GM19467 (cell line): ENCODE measurements around the gene KDM1B.
"Not testable (repeated sequence)": the region's sequence is repeated elsewhere in the genome, so short reads cannot be mapped to it uniquely, and the experiment has no call there.

Source experiments
- ATAC-seq: cut with Tn5 transposase; IDR thresholded peaks from one replicate; pipeline ENCODE4 v1.9.1; 2021; ENCODE audit warnings: mild to moderate bottlenecking, moderate library complexity; ENCODE audit not compliant: unreplicated experiment

The KDM1B gene

DNA sequence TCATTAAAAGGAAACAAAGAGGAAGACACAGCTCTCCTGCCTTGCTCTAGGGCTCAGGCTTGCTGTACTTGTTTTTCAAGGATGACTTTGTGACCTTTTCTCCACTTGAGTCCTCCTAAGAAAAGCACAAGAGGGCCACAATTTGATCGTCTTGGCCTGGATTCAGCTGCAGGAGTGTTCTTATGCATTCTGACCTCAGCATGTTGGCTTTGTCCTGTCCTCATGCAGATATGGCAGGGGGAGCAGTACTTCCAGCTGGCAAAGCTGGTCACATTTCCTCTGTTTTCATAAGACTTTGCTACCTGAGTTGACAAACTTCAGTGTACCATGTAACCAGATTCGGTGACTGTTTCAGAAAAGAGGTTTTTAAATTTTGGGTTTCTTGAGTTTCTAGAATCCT, 30.8 kb downstream of the KDM1B start:
- ATAC-seq = no peak

DNA sequence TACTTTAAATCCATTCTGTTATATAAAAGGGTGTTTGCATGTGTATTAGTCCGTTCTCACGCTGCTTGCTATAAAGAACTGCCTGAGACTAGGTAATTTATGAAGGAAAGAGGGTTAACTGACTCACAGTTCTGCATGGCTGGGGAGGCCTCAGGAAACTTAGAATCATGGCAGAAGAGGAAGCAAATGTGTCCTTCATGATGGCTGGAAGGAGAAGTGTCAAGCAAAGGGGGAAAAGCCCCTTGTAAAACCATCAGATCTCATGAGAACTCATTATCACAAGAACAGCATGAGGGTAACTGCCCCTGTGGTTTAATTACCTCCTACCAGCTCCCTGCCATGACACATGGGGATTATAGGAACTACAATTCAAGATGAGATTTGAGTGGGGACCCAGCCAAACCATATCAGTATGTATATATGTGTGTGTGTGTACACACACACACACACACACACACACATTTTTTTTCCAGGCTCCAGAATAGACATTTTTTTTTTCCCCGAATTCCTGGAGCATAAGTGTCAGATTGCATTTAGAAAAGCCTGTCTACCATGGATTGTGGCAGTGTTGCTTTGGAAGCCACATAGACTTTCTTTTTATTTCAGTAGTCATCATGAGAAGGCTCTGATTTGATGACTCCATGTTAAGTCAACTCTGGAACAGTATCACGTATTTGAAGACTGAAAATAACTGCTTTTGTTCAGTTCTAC, 31.5 kb downstream of the KDM1B start:
- ATAC-seq = no peak

DNA sequence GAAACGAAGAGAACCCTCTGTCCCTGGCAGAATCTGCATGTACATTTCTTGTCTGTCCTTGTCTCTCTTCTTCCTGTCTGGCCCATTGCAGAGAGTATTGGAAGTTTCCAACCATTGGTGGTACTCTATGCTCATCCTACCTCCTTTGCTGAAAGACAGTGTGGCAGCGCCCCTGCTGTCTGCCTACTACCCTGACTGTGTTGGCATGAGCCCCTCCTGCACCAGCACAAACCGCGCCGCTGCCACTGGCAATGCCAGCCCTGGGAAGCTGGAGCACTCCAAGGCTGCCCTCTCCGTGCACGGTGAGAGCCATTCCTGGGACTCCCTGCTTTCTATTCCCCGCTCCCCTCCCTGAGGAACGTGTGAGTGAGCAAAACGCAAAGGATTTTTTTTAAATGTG, 32.5 kb downstream of the KDM1B start:
- ATAC-seq = no peak

DNA sequence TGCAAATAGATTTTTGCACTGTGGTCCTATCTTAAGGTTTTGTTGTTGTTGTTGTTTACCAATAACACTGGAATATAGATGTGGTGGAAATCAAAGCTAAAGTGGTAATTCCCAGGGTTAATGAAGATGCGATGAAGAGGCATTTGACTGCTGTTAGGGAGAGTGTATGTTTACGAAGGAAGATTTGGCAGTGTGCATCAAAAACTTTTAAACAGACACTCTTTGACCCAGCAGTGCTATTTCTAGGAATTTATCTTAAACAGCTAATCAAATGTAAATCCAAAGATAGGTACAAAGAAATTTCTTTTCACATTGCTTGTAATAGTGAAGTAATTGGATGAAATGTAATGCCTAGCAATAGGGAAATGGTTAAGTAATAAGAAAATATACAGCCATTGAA, 34.0 kb downstream of the KDM1B start:
- no peak for ATAC-seq

DNA sequence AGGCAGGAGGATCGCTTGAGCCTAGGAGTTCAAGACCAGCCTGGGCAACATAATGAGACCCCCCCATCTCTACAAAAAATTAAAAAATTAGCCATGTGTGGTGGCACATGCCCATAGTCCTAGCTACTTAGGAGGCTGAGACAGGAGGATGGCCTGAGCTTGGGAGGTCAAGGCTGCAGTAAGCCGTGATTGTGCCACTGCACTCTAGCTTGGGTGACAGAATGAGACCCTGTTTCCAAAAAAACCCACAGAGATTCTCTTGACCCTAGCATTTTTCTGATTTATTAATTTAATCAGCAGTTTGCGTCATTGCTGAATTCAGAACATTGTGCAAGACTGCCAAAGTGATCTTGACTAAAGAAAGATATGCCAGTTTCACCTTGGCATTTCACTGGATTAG, 36.8 kb downstream of the KDM1B start:
- ATAC-seq = no peak

DNA sequence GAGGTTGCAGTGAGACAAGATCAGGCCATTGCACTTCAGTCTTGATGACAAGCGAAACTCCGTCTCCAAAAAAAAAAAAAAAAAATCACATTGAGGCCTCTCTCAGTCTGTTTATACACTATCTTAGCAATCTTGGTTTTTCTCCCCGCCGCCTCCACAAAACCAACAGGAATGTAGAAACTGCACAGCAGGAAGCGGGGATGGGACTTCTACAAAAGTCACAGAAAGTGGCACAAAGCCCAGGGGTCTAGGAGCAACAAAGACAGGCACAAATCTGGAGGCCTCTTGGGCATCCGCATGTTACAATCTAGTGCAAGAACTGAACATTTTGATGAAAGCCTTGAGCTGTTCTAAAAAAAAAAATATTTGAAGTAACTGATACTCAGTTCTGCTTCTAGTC, 48.6 kb downstream of the KDM1B start:
- ATAC-seq = no peak

DNA sequence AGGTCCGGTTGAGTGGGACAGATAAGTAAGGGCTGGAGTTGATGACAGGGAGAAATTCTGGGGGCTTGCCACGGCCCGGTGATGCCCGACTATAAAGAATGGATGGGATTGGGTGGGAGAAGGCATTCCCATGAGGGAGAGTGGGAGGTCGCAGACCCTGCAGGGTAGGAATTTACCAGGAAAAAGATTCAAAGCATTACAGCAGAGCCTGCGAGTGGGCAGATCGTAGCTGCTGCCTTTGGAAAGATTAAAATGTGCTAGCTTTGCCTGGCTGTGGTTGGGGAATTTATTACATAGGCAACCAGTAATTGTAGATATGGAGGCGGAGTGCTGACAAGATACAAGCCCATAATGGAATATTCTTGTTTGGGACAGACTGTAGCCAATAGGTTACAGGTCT, 49.5 kb downstream of the KDM1B start:
- no peak for ATAC-seq

DNA sequence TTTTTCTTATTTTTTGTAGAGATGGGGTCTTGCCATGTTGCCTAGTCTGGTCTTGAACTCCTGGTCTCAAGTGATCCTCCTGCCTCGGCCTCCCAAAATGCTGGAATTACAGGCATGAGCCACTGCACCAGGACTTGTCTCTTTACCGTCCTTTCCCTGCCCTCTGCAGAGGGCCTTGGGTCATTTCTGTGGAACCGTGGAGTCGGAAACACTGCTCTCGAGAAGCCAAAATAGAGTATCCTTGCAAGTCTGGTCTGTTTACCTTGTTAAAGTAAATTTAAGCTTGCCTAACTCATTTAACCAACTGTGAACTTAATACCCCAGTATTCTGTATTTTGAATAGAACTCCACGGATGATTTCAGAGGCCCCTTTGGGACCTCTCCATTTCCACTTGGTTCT, 51.4 kb downstream of the KDM1B start:
- no peak for ATAC-seq

DNA sequence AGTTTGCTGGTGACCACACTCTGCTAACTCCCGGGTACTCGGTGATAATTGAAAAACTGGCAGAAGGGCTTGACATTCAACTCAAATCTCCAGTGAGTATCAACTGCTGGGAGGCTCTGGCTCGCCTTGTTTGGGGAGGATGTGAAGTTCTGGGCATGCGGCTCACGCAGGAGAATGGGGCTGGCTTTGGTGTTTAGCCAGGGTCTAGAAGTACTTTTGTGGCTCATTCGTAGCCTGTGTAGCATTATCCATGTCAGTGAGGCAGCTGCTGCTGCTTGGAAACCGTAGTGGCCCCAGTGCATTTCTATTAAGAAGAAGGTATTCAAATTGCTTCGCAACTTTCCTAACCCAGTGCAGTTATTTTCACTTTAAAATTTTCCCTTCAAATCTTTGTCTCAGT, 52.2 kb downstream of the KDM1B start:
- no peak for ATAC-seq

DNA sequence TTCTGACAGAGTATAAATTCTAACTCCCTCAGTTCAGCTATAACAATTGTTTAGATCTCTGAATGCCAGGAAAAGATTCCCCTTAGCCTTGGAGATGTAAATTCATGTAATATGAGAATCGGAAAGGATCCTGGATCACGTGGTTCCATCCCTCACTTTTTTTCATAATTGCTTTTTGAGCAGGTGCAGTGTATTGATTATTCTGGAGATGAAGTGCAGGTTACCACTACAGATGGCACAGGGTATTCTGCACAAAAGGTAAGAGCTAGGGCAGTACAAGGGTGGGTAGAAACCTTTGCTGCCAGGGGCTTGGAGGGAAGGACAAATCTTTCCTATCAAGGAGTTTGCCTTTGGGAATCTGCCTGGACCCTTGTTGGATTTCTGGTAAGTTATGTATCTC, 52.7 kb downstream of the KDM1B start:
- no peak for ATAC-seq

DNA sequence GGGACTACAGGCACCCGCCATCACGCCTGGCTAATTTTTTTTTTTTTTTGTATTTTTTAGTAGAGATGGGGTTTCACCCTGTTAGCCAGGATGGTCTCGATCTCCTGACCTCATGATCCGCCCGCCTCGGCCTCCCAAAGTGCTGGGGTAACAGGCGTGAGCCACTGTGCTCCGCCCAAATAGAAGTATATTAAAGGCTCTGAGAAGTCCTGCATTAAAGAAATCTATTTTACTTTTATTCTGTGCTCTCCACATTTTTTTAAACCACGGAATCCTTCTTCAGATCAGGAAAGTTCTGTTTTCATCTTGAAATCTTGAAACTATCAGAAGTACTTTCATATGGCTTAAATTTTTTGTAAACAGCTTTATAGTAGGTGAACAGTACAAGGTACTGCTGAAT, 53.6 kb downstream of the KDM1B start:
- ATAC-seq = not testable (repeated sequence)

DNA sequence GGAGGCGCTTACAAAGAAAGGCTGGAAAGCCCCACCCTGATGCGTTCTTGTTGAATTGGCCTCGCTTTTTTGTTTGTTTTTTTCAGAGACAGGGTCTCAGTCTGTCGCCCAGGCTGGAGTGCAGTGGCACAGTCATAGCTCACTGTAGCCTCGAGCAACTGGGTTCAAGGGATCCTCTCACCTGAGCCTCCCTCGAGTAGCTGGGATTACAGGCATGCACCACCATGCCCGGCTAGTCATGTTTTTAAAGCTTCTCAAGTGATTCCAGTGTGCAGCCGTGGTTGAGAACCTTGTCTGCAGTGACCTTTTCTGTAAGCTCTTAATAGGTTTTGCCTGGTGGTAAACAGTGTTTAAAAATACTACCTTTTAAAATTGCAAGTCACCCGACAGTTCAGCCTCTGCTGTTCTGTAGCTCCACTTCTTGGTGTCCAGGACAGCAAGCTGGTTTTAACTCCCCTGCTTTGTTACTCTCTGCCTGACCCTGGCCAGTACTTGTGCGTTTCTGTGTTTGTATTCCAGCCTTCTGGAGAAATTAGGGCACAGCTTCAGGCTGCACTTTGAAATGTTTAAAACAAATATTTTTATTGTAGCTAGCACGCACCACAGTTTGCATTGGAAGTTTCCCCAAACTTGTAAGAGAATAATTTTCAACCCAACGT, 54.4 kb downstream of the KDM1B start:
- no peak for ATAC-seq

DNA sequence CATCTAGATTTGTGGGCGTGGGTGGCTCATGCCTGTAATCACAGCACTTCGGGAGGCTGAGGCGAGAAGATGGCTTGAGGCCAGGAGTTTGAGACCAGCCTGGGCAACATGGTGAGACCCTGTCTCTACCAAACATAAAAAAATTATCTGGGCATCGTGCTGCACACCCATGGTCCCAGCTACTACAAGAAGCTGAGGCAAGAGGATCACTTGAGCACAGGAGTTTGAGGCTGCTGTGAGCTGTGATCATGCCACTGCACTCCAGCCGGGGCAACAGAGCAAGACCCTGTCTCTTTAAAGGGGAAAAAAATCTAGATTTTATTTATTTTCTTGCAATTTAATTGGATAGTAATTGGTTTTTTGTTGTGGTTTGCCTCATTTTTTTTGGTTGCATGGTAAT, 55.5 kb downstream of the KDM1B start:
- no peak for ATAC-seq

DNA sequence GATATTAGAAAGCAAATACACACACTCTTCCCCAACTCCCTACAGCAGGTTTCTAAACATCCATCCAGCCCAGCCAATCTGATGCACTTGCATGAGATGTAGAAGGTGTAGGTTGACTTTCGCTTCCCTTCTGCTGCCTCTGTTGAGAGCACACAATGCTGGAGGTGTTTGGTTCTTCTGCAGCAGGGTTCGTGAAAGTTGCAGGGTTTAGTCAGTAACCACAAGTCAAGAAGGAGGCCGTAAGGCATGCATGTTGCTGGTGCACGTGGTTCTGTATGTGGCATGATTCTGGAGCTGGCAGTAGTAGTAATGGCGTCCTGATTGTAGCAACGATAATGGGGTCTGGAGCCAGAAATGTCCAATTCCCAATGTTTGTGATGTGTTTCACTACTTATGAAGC, 56.1 kb downstream of the KDM1B start:
- ATAC-seq = peak; percentile 97

DNA sequence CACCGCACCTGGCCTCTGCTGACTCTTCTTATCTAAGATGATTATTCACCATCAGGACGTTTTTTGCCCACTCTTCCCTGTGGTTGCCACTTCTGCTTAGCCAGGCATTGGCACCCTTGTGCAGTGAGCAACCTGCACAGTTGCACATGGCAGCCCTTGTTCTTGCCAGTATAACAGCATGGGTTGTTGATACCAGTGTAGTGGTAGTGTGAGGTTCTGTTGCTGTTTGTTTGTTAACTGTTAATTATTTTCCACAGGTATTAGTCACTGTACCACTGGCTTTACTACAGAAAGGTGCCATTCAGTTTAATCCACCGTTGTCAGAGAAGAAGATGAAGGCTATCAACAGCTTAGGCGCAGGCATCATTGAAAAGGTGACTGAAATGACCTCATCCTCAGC, 57.0 kb downstream of the KDM1B start:
- ATAC-seq = no peak

DNA sequence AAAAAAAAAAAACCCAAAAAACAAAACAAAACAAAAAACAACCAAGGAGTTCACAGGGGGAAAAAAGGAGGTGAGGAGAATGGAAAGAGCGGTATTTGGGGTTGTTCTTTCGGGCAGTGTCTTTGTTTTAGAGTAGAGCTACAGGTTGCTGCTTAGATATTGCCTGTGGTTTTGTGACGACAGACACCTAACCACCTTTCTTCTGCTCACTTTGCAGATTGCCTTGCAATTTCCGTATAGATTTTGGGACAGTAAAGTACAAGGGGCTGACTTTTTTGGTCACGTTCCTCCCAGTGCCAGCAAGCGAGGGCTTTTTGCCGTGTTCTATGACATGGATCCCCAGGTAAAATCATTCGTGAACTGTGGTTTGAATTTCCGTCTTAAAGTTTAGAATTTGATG, 58.2 kb downstream of the KDM1B start:
- ATAC-seq = no peak

DNA sequence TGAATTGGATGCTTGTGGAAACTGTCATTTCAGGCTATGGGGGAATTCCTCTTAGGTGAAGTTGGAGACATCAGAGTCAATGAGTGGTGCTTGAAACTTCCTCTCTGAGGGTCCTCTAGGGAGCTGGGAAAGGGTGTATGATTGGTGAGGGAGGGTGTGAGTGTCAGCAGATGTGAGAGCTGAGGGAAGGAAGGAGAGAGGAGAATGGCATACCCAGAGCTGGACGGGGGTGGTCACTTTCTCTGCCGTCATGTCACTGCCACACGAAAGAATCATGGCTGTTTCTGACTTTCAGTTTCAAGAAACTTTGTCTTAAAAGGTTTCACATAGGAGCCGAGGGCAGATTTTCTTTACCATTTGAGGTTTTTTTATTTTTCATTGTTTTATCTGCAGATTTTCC, 58.8 kb downstream of the KDM1B start:
- no peak for ATAC-seq

DNA sequence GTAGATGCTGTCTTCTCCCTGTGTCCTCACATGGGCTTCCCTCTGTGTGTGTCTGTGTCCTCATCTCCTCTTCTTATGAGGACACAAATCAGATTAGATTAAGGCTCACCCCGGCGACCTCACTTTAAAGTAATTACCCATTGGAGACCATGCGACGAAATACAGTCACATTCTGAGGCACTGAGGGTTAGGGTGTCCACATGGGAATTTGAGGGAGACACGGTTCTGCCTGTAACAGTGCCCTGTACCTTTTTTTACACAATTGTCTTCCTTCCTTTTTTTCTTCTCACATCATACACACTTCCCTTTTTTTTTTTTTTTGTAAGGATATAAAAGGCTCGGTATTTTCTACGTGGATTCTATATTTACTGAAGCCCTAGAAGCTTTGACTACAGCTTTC, 60.2 kb downstream of the KDM1B start:
- no peak for ATAC-seq

DNA sequence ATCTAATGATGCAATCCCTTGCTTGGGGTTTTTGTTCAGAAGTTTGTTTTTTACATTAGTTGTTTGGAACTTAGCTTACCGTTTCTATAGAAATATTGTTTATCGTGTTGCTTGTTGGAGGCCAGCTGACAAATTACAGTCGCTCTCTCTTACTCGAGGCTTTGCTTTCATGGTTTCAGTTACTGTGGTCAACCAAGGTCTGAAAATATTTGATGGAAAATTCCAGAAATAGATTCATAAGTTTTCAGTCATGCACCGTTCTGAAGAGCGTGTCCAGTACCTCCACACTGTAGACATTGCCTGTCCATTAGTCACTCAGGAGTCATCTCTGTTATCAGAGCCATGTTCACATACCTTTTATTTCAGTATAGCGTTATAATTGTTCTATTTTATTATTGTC, 61.2 kb downstream of the KDM1B start:
- ATAC-seq = no peak

DNA sequence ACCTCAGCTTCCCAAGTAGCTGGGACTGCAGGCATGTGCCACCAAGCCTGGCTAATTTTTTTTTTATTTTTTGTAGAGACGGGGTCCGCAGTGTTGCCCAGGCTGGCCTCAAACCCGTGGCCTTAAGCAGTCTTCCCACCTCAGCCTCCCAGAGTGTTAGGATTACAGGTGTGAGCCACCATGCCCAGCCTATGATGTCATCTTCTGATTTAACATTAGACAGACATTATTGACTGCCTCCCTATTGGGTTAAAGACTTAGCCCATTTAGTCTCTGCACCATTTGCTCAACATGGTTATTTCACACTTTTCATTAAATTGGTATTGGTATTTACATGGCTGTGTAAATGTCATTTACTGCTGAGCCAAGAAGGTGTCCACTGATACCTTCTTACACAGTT, 63.0 kb downstream of the KDM1B start:
- no peak for ATAC-seq

DNA sequence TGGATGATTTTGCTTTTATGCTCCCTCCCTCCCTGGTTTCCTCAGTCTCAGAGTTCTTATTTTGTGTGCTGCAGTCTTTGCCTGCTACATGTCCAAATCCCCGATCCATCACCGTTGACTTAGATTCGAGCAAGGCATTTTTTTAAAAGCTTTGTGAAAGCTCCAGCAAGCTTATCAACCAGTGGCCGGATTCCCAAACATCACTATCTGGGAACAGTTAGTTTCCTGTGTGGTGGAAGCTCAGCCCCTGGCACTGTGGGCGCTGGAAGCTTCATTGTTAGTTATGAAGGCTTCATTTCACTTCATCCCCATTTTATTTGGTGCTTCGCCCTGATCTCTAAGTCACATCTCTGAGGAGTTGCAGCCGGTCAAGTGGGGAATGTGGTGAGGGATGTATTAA, 64.4 kb downstream of the KDM1B start:
- no peak for ATAC-seq

DNA sequence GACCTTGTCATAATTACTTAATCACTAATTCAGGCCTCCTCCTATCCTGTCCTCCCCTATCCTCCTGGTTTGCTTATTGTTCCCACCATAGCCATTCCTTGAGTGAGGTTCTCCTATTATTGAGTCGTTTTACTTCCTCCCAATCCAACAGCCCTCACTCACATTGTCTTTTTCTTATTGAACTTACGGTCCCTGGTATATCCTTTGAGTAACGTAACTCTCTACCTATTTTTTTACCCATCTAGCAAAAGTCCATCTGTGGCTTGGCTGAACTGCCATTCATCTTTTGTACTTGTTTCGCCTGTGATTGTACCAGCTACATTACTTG, 66.0 kb downstream of the KDM1B start:
- no peak for ATAC-seq

DNA sequence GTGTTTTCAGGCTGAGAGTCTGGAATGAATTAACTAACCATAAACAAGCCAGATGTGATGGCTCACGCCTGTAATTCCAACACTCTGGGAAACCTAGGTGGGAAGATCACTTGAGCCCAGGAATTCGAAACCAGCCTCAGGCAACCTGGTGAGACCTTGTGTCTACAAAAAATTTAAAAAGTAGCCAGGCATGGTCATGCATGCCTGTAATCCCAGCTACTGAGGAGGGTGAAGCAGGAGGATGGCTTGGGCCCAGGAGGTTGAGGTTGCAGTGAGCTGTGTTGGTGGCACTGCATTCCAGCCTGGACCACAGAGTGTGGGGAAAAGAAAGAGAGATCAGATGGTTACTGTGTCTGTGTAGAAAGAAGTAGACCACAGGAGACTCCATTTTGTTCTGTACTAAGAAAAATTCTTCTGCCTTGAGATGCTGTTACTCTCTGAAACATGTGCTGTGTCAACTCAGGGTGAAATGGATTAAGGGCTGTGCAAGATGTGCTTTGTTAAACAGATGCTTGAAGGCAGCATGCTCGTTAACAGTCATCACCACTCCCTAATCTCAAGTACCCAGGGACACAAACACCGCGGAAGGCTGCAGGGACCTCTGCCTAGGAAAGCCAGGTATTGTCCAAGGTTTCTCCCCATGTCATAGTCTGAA, 71.4 kb downstream of the KDM1B start:
- ATAC-seq = not testable (repeated sequence)
